ENCODE measurements around the gene GNPTG.

The GNPTG gene

DNA sequence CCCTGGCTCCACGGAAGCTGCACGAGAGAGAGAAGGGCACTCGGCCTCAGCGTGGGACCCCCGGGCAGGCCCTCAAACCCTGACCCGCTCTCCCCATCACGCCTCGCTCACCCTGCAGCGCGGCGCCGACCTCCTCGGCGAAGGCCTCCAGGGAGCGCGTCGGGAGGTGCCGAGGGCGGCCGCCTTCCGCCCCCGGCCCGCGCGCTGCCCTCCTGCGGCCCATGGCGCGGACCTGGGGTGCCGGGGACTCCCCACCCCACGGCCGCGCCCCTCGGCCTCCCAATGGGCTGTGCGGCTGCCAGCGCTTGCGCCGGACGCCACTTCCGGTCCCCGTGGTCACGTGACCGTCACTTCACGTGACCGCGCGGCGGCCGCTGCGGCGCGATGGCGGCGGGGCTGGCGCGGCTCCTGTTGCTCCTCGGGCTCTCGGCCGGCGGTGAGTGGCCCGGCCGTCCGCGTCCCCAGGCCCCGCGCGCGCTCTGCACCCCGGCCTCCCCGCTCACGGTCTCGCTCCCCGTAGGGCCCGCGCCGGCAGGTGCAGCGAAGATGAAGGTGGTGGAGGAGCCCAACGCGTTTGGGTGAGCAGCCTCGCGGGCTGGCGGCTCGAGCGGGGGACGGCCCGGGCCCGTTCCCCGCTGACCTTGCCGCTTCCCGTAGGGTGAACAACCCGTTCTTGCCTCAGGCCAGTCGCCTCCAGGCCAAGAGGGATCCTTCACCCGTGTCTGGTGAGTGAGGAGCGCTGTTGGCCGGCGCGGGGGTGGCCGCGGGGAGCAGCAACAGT, at the start of gene GNPTG, which contains the start of gene TSR3:
Gene GNPTG (plus strand): TSS at position 350 of the 781 bp plus-strand sequence. CDS start 35 bp downstream, at position 385.
Gene TSR3 (minus strand): TSS at position 297 of the 781 bp plus-strand sequence. CDS start 74 bp downstream, at position 223.
- peak within 1 kb of the TSS; percentile 89 for H3K4me3 ChIP-seq (replicated peaks; ENCODE audit: low read depth, low read length)
- DNase-seq (ENCODE audit: low read depth), result peak; percentile 91
- TF ChIP-seq, protein P1, sequence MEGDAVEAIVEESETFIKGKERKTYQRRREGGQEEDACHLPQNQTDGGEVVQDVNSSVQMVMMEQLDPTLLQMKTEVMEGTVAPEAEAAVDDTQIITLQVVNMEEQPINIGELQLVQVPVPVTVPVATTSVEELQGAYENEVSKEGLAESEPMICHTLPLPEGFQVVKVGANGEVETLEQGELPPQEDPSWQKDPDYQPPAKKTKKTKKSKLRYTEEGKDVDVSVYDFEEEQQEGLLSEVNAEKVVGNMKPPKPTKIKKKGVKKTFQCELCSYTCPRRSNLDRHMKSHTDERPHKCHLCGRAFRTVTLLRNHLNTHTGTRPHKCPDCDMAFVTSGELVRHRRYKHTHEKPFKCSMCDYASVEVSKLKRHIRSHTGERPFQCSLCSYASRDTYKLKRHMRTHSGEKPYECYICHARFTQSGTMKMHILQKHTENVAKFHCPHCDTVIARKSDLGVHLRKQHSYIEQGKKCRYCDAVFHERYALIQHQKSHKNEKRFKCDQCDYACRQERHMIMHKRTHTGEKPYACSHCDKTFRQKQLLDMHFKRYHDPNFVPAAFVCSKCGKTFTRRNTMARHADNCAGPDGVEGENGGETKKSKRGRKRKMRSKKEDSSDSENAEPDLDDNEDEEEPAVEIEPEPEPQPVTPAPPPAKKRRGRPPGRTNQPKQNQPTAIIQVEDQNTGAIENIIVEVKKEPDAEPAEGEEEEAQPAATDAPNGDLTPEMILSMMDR (IDR thresholded peaks at IDR 0.05; ENCODE audit: low read length, missing control alignments), result no peak

DNA sequence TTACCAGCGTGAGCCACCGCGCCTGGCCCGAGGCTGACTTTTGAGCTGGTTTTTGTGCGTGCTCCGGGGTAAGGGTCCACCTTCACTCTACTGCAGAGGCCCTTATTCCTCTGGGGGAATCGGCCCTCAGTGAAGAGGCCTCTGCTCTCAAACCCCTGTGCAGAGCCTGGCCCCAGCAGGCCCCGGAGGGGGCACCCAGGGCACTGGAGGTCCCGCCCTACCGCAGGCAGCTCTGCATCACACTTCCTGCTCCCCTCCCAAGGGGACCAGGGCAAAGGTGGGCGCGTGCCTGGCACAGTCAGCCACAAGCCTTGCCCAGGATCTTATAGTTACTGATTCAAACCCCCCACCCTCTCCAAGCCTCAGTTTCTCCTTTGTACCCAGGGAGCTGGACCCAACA, 45.9 kb upstream of the GNPTG start:
- H3K4me3 ChIP-seq (replicated peaks; ENCODE audit: low read depth, low read length), result no peak overlapping the region
- TF ChIP-seq, protein P1 (IDR thresholded peaks at IDR 0.05; ENCODE audit: low read length, missing control alignments), result no peak
- DNase-seq (ENCODE audit: low read depth), result no peak

DNA sequence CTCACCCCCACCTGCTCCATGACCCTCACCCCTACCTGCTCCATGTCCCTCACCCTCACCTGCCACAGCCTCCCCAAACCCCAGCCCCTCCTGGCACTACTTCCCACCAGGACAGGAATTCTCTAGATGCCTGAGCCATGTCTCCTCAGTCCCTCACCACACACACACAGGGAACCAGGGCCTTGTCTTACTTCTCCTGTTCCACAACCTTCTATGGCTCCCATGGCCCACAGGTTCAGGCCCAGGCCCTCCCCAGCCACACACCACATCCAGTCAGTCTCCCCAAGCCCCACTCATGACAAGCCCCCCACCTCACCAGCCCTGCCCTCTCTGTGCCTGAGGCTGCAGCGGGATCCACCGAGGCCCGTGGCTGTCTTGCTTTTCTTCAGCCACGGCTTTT, 45.4 kb upstream of the GNPTG start:
- no peak for DNase-seq (ENCODE audit: low read depth)
- TF ChIP-seq, protein P1 (IDR thresholded peaks at IDR 0.05; ENCODE audit: low read length, missing control alignments), result no peak
- no peak overlapping the region for H3K4me3 ChIP-seq (replicated peaks; ENCODE audit: low read depth, low read length)

DNA sequence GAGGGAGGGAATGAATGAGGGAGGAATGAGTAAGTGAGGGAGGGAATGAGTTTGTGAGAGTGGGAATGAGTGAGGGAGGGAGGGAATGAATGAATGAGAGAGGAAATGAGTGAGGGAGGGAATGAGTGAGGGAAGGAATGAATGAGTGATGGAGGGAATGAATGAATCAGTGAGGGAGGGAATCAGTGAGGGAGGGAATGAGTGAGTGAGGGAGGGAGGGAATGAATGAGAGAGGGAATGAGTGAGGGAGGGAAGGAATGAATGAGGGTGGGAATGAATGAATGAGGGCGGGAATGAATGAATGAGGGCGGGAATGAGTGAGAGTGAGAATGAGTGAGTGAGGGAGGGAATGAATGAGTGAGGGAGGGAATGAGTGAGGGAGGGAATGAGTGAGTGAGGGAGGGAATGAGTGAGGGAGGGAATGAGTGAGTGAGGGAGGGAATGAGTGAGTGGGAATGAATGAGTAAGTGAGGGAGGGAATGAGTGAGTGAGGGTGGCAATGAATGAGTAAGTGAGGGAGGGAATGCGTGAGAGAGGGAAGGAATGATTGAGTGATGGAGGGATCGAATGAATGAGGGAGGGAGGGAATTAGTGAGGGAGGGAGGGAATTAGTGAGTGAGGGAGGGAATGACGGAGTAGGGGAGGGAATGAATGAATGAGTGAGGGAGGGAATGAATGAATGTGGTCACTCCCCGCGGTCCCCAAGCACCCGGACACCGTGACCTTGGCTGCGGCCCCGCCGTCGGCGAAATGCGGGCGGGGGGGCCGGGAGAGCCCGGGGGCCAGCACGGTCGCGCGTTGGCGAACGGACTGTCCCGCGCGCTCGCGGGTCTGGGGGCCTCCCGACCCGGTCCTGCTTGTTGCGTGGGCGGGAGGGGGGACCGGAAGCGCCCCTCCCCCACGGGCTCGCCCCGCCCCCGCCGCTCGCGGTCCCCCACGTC, 43.4 kb upstream of the GNPTG start:
- DNase-seq (ENCODE audit: low read depth), result peak; percentile 57
- H3K4me3 ChIP-seq (replicated peaks; ENCODE audit: low read depth, low read length), result peak overlapping the region; percentile 65
- TF ChIP-seq, protein P1 (IDR thresholded peaks at IDR 0.05; ENCODE audit: low read length, missing control alignments), result no peak

DNA sequence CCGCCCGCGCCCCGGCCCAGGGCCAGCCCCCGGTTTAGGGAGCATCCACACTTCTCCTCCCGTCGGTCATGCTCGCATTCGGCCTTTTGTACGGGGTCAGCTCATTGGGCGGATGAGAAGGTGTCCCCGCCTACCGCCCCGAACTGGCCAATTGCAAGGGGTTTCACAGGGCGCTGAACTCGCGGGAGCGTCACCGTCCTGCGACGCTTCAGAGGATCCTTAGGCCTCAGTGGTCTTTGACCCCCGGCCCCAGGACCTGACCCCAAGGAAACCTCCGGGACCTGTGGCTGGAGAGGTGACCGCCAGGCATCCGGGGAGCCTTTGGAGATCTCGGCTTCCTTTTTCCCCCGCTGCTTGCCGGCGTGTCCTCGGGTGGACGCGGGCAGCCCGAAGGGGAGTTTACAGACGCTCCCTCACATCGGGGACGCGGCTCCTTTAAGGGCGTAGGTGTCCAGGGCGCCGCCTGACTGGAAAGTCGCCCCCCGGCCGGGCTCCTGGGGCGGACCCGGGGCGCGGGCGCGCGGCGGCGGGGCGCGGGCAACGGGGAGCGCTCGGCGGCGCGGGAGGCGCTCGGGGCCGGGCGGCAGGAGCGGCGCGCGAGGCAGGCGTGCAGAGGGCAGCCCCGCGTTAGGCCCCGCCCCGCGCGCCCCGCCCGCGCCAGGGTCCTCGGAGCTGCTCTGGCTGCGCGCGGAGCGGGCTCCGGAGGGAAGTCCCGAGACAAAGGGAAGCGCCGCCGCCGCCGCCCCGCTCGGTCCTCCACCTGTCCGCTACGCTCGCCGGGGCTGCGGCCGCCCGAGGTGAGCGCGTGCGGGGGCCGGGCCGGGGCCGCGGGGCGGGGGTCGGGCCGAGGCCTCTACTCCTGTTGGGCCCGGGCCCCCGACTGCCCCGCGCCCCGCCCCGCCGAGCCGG, 42.5 kb upstream of the GNPTG start, which contains the start of gene UBE2I:
Gene UBE2I (plus strand): TSS at position 660 of the 909 bp plus-strand sequence. CDS start 4,395 bp downstream, outside the sequence.
- H3K4me3 ChIP-seq (replicated peaks; ENCODE audit: low read depth, low read length), result peak within 1 kb of the TSS; percentile 85
- peak; percentile 99 for DNase-seq (ENCODE audit: low read depth)
- TF ChIP-seq, protein P1 (IDR thresholded peaks at IDR 0.05; ENCODE audit: low read length, missing control alignments), result no peak

All from fibroblast of pulmonary artery (primary cell).